Right ventricle myocardium inferior (tissue), 1 donor: ENCODE measurements around the gene CA7. TPM values are rescaled to one million over a fixed set of nuclear protein-coding genes. Genes with fewer than 3 reads are reported as not detected.
"Not testable (repeated sequence)": the region's sequence is repeated elsewhere in the genome, so short reads cannot be mapped to it uniquely, and the experiment has no call there.

Experiments
- ATAC-seq: fragments of 200-7000 bp; cut with Tn5 transposase; one replicate; pipeline ENCODE4 v1.9.1; 2020; ENCODE audit warnings: mild to moderate bottlenecking, moderate library complexity
- DNase-seq: peaks from one replicate; pipeline ENCODE4 v3.0.0; 2021; ENCODE audit errors: missing footprints
- intact Hi-C: fragments of 100-400 bp; cut with DNase I; formaldehyde crosslinking; loops from one replicate; pipeline ENCODE4 v1.11.0; 2022
- total RNA-seq: library from RNA; stranded (reverse); fragmentation: NEBNext Ultra II Directional; extraction: Animal tissue kit (Norgen Biotek cat#: 25700); gene quantifications from one replicate; pipeline ENCODE4 v1.2.1, GENCODE V29; 2021
- donor health status: DM: no; HTN: yes; CAD: no; lungs with severe emphysema.

CA7 gene
- total RNA-seq, 1 donor from 2014 or later: not detected

DNA sequence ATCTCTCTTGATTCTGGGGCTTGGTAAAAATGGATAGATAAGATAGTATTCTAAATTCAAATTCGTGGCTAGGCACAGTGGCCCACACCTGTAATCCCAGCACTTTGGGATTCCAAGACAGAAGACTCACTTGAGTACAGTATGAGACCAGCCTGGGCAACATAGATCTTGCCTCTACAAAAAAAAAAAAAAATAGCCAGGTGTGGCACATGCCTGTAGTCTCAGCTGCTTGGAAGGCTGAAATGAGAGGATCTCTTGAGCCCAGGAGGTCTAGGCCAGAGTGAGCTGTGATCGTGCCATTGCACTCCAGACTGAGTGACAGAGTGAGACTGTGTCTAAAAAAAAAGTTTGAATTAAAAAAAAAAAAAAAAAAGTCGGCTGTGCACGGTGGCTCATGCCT is 45.4 kb downstream of the CA7 start:
- no peak for ATAC-seq
- DNase-seq: no peak
- intact Hi-C loops: no loop called here

- ATAC-seq: no peak
These were observed 46.6 kb downstream of the CA7 start for GRCh38 chr16:66890799-66891198.

DNA sequence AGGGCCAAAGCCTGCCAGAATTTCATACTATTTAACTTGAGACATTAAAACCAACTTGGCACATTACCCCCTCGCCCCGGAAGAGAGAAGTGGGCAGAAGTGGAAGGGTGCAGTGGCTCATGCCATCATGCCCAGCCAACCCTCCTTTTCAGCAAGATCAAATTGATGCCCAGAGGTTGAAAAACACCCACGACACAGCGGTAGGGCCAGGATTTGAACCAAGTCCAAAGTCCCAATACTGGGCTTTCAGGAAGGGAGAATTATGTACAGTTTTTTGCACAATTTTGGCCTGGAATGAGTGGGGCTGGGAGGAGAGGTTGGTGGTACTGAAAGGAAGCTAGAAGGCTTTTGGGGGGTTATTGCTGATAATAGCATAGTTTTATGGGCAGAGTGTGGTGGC is 47.1 kb downstream of the CA7 start:
- intact Hi-C loops: no loop called here
- no peak for DNase-seq
- ATAC-seq: no peak

More at GRCh38 chr16:66890799-66891198, 46.6 kb downstream of the CA7 start:
- intact Hi-C loops: no loop called here
- DNase-seq: no peak

DNA sequence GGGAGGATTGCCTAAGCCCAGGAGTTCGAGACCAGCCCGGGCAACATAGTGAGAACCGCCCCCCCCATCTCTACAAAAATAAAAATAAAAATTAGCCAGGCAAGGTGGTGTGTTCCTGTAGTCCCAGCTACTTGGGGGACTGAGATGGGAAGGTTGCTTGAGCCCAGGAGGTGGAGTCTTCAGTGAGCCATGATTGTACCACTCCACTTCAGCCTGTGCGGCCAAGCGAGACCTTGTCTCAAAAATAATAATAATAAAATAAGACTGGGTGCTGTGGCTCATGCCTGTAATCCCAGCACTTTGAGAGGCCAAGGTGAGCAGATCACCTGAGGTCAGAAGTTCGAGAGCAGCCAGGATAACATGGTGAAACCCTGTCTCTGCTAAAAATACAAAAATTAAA is 47.6 kb downstream of the CA7 start:
- ATAC-seq: no peak
- intact Hi-C loops: no loop called here
- DNase-seq: no peak

DNA sequence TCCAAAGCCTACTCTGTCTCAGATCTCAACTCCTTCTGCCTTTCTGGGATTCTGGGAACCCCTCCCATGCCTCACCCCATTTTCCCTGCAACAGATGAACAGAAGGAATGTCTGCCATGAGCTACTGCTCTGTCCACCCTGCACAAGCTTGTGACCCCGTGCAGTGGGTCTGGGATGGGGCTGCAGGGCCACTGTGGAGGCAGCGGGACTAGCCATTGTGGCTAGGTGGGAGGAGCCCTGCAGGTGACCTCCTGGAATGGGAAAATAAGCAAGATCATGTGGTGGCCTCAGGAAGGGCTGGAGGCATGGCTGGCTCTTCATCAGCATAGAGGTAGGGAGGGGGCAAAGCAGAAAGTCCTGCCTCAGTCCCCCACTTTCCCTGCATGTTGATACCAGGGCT is 49.8 kb downstream of the CA7 start:
- intact Hi-C loops: no loop called here

DNA sequence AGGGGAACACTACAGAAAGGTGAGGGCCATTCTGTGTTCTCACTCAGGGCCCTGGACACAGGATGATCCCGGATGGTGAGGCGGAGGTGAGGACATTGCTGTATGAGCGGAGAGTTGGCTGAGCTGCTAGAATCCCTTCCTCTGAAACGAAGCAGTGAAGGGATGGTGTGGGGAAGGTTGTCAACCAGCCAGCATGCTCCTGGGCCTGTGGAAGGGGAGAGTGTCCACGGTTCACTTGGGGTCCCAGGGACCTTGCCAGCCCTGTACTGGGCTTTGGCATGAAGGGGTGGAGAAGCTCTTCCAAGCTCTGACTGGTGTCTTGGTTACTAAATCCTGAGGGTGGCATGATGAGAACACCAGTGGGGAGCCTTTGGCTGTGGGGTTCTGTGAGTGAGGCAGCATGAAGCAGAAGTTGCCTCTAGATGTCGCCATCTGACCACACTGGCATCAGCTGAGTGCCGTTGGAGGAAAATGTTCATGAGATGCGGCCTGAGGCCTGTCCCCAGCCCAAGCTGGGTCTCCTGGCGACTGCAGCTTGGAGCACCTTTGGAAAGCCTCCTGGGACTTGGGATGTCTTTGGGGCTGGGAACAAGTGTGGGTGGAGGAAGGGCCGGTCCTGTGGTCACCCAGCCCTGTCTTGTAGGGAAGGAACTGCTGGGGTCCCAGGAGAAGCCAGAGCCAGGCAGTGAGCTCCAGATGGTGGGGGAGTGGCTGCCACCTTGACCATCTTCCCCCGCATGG is 50.9 kb downstream of the CA7 start:
- intact Hi-C loops: no loop called here
- DNase-seq: no peak
- ATAC-seq: peak; percentile 77

More for the DNA sequence above, 49.8 kb downstream of the CA7 start:
- ATAC-seq: no peak
- DNase-seq: no peak

DNA sequence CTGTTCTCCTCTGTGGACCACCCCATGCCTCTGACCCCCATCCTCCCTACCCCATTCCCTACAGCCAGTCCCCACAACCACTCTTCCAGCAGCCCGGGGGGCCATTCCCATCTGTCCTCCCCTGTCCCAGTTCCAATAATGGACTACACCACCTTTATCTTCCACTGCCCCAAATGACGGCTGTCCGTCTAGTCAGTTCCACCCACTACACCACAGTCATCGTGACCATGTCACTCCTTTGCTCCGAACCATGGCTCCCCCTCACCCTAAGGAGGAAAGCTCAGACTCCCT is 51.4 kb downstream of the CA7 start:
- intact Hi-C loops: no loop called here
- DNase-seq (no peak), ATAC-seq (no peak)

GRCh38 chr16:66895999-66896398 is 51.8 kb downstream of the CA7 start:
- no peak for ATAC-seq
- DNase-seq: no peak
- intact Hi-C loops: no loop called here

DNA sequence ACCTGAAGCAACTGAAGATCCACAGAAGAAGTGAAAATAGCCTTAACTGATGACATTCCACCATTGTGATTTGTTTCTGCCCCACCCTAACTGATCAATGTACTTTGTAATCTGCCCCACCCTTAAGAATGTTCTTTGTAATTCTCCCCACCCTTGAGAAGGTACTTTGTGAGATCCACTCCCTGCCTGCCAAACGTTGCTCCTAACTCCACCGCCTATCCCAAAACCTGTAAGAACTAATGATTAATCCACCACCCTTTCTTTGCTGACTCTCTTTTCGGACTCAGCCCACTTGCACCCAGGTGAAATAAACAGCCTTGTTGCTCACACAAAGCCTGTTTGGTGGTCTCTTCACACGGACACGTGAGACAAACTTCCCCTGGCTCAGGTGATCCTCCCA is 52.5 kb downstream of the CA7 start:
- ATAC-seq, DNase-seq, intact Hi-C loops: not testable (repeated sequence)

GRCh38 chr16:66898207-66898606 is 54.0 kb downstream of the CA7 start:
- intact Hi-C loops: no loop called here
- no peak for ATAC-seq
- no peak for DNase-seq

DNA sequence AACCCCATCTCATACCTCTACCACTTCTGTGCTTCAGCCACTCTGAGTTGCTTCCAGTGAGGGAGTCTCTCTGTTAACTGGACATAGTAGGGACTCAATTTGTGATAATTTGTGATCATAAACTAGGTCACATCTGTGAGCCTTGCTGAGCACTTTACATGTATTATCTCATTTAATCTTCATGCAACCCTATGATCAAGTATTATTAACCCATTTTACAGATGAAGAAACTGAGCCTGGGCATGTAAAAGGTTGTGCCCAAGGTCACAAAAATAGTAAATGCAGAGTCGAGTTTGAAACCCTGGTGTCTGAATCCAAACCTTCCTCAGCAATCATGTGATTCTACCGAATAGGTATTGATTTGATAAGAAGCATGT is 54.7 kb downstream of the CA7 start:
- intact Hi-C loops: no loop called here
- no peak for DNase-seq
- no peak for ATAC-seq

GRCh38 chr16:66899310-66899944 is 55.2 kb downstream of the CA7 start:
- DNase-seq: no peak
- intact Hi-C loops: no loop called here
- ATAC-seq: no peak

DNA sequence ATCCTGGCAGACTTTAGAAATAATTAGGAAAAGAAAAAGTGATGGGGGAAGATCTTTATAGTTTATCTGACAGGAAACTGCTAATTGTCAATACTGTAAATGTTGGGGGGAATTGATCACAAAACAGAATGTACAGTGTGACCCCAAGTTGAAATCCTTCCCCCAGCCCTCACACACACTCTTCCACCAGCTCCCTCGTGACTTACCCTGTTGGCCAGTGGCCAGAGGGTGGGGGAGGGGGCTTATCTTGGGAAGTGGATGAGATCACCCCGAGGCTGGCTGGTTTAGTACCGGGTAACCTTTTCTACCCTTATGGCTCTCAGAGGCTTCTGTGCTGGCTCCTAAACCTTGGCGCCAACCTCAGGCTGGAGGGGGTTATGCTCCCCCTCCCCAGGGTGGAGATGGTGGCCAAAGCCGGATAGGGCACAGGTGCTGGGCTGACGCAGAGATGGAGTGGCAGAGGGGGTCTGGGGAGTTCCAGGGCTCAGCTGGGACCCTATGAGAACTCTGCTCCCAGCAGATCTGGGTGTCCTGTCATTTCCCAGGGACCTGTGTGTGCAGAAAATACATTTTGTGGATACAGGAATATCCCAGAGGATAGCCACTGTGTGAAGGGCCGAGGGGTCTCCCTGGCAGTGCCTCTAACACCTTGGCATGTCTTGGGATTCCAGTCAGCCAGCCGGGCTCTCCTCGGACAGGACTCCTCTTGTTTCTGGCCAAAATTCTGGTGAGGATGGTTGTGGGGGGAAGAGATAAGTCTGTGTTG is 55.9 kb downstream of the CA7 start:
- intact Hi-C loops: loop anchor here (5.0 kb wide), 1 partner anchor 37 kb away; the partner anchor contains the start of gene CES2
- DNase-seq (no peak), ATAC-seq (no peak)

DNA sequence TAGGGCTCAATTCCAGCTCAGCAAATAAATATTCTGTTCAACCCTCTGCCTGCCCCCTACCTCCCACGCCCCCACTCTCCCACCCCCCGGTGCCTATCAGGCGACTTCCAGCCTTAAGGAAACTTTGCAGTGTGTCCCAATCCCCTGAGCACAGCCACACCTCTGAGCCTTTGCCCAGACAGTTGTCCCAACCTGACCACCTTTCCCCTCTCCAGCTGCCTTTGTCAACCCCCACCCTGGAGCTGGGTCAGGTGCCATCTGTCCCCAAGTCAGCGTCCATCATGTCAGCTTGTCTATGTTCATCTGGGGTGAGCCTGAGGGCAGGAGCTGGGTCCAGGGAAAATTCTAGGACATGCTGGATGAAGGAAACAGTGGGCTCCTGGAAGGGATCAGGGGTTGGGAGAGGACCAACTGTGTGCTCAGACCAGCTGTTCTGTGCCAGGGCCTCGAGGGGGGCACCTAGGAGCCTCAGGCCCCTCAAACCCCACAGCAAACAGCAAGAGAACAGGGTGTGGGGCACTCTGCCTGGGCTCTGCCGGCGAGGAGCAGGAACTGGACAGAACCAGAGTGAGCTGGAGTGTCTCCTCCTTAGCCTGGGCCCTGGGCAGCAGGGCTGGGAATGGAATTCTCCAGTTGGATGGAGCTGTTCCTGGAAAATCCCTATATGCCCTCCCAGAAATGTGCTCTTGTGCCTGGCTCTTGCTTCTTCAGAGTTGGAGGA is 56.7 kb downstream of the CA7 start:
- no peak for DNase-seq
- intact Hi-C loops: loop anchor here (5.0 kb wide), 1 partner anchor 36 kb away; the partner anchor contains the start of gene CES2
- no peak for ATAC-seq

DNA sequence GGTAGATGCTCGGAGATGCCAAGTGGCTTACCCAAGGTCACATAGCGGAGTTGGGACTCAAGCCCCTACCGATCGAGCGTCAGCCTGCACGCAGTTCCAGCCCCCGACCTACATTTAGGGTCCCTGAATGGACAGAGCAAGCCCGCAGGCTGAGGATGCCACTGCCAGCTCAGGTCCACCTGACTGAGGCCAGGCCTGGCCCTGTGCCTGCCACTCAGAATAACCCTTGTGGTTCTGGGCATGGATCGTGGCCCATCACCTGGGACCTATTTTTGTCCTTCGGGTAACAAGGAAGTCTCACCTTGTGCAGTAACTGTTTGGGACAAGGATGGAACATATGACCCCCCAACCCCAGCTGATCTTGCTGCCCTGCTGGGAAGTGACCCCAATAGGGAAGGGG is 57.4 kb downstream of the CA7 start:
- DNase-seq (no peak), ATAC-seq (no peak)
- intact Hi-C loops: loop anchor here (5.0 kb wide), 1 partner anchor 36 kb away; the partner anchor contains the start of gene CES2

- ATAC-seq (peak; percentile 43), DNase-seq (no peak)
- intact Hi-C loops: loop anchor here (1.0 to 5.0 kb wide), 2 partner anchors 20 to 34 kb away; partner anchors contain the start of gene CES2
These were observed 58.7 kb downstream of the CA7 start for GRCh38 chr16:66902648-66903543.
